NT2/D1 (cell line): Measurements from ENCODE around the gene ACSL6.

Experiments
- SUZ12 ChIP-seq: IDR thresholded peaks from 2 replicates; pipeline ENCODE4 v1.6.1; 2011; ENCODE audit not compliant: insufficient read length, insufficient read depth; ENCODE audit errors: extremely low read depth
- YY1 ChIP-seq: IDR thresholded peaks from 2 replicates; pipeline ENCODE4 v1.6.1; 2011; ENCODE audit not compliant: insufficient read length, insufficient read depth
- ZNF274 ChIP-seq: IDR thresholded peaks from 2 replicates; pipeline ENCODE4 v1.6.1; 2011; ENCODE audit warnings: mild to moderate bottlenecking, low read depth, low read length

- TF ChIP-seq SUZ12 (no peak), ZNF274 (no peak), YY1 (no peak)
Measured at GRCh38 chr5:131959906-131960305, 51.6 kb downstream of the ACSL6 start.
